SK-N-MC (cell line): ENCODE data around the gene DNAH11.

ENCODE experiments used
- EZH2 ChIP-seq: fragments of 200-600 bp; sonication (generic); IDR thresholded peaks from one replicate; pipeline ENCODE4 v1.6.1; 2017; ENCODE audit warnings: antibody characterized with exemption
- POLR2AphosphoS5 ChIP-seq: IDR thresholded peaks from 2 replicates; pipeline ENCODE4 v1.6.1; 2012; ENCODE audit warnings: mild to moderate bottlenecking, low read depth, low read length, borderline replicate concordance

- TF ChIP-seq EZH2, result no peak
- TF ChIP-seq POLR2AphosphoS5, result no peak
Measured at GRCh38 chr7:21617513-21617912, 74.7 kb downstream of the DNAH11 start.
